Measurements from ENCODE around the gene OTOP2.
A peak's percentile ranks its signal among the peaks of the same experiment; 100 is the strongest.

OTOP2 gene

GRCh38 chr17:74949455-74950115 is 25.5 kb downstream of the OTOP2 start:
- POLR2A ChIA-PET (ENCODE audit: low non-redundant PET), result no interaction called here
- no peak for TF ChIP-seq CTCF (conservative IDR thresholded peaks at IDR 0.05; ENCODE audit: low read depth)
- no peak for DNase-seq (ENCODE audit: low spot score)
- CTCF ChIA-PET, result interaction anchor here (0.5 to 1.3 kb wide), 3 partner anchors 8 to 26 kb away, joined by 3 to 5 read pairs (median 4); partner anchors contain the start of gene OTOP2
- peak overlapping the region; percentile 10; the same call in 1 of the 2 replicates for H3K27ac ChIP-seq

GRCh38 chr17:74950207-74950606 is 26.1 kb downstream of the OTOP2 start:
- ChIA-PET CTCF (interaction anchor here (0.6 to 1.8 kb wide), 4 partner anchors 7 to 27 kb away, joined by 4 to 8 read pairs (median 5); partner anchors contain the start of genes OTOP2 and USH1G), POLR2A (ENCODE audit: low non-redundant PET) (no interaction called here)

GRCh38 chr17:74951065-74951464 is 27.0 kb downstream of the OTOP2 start:
- H3K27ac ChIP-seq, result no peak overlapping the region
- ChIA-PET CTCF (interaction anchor here (1.4 to 1.8 kb wide), 2 partner anchors 10 to 28 kb away, joined by 5 to 8 read pairs; partner anchors contain the start of genes OTOP2 and USH1G), POLR2A (ENCODE audit: low non-redundant PET) (no interaction called here)
- DNase-seq (ENCODE audit: low spot score), result no peak
- TF ChIP-seq CTCF (conservative IDR thresholded peaks at IDR 0.05; ENCODE audit: low read depth), result no peak

More at GRCh38 chr17:74950207-74950606, 26.1 kb downstream of the OTOP2 start:
- TF ChIP-seq CTCF (conservative IDR thresholded peaks at IDR 0.05; ENCODE audit: low read depth), result no peak
- no peak overlapping the region for H3K27ac ChIP-seq
- peak; percentile 34 for DNase-seq (ENCODE audit: low spot score)

GRCh38 chr17:74951680-74952421 is 27.8 kb downstream of the OTOP2 start:
- ChIA-PET POLR2A (ENCODE audit: low non-redundant PET) (no interaction called here), CTCF (interaction anchor here (1.4 to 1.8 kb wide), 2 partner anchors 10 to 29 kb away, joined by 5 to 8 read pairs; partner anchors contain the start of genes OTOP2 and USH1G)
- no peak for TF ChIP-seq CTCF (conservative IDR thresholded peaks at IDR 0.05; ENCODE audit: low read depth)

GRCh38 chr17:74952431-74953133 is 28.5 kb downstream of the OTOP2 start:
- no peak for TF ChIP-seq CTCF (conservative IDR thresholded peaks at IDR 0.05; ENCODE audit: low read depth)
- CTCF ChIA-PET, result no interaction called here
- POLR2A ChIA-PET (ENCODE audit: low non-redundant PET), result no interaction called here
- no peak for DNase-seq (ENCODE audit: low spot score)
- H3K27ac ChIP-seq, result no peak overlapping the region

More at GRCh38 chr17:74951680-74952421, 27.8 kb downstream of the OTOP2 start:
- no peak for DNase-seq (ENCODE audit: low spot score)
- H3K27ac ChIP-seq, result no peak overlapping the region

- POLR2A ChIA-PET (ENCODE audit: low non-redundant PET), result no interaction called here
- CTCF ChIA-PET, result interaction anchor here (0.7 kb wide), 1 partner anchor 29 kb away, joined by 3 read pairs; the partner anchor contains the start of gene OTOP2
- no peak for TF ChIP-seq CTCF (conservative IDR thresholded peaks at IDR 0.05; ENCODE audit: low read depth)
- DNase-seq (ENCODE audit: low spot score), result no peak
- no peak overlapping the region for H3K27ac ChIP-seq
These were observed 29.1 kb downstream of the OTOP2 start for GRCh38 chr17:74953134-74953687.

Measured in RWPE1 (cell line).